IMR-90 (cell line): ENCODE results near the gene EXOC2. TPM values are rescaled to one million over a fixed set of nuclear protein-coding genes. Genes with fewer than 3 reads are reported as not detected.
"Not testable (repeated sequence)": the region's sequence is repeated elsewhere in the genome, so short reads cannot be mapped to it uniquely, and the experiment has no call there.

Experiments
- ATAC-seq: fragments of 200-7000 bp; cut with Tn5 transposase; 2 replicates; pipeline ENCODE4 v1.9.1; 2020; ENCODE audit warnings: low read depth, mild to moderate bottlenecking, moderate library complexity
- BruUV-seq: library from RNA; stranded (reverse); fragments of 400-500 nt; replicated peaks from 2 replicates; lab custom pipeline; 2021; lab: Mats Ljungman, UMichigan
- CTCF ChIA-PET: fragments of 300-600 bp; formaldehyde crosslinking; extraction: SDS; loops from one replicate; lab custom pipeline; 2021; ENCODE audit warnings: antibody characterized with exemption; lab: Yijun Ruan, JAX
- POLR2A ChIA-PET: fragments of 300-600 bp; sonication (Branson Sonifier 250); formaldehyde crosslinking; loops from one replicate; lab custom pipeline; 2022; ENCODE audit warnings: antibody characterized with exemption; ENCODE audit not compliant: unreplicated experiment; lab: Charles Lee
- DNase-seq: peaks from one replicate; pipeline ENCODE4 v3.0.0; 2013
- H2AFZ ChIP-seq: replicated peaks from 2 replicates; pipeline ENCODE3; 2013; ENCODE audit warnings: low read length, mild to moderate bottlenecking; ENCODE audit not compliant: poor library complexity
- H2AK5ac ChIP-seq: 2 replicates; pipeline ENCODE4 v1.6.1; 2013; ENCODE audit warnings: low read depth, low read length, inconsistent platforms
- H2AK9ac ChIP-seq: replicated peaks from 2 replicates; pipeline ENCODE3; 2013; ENCODE audit warnings: mild to moderate bottlenecking, low read depth, low read length, moderate library complexity; ENCODE audit not compliant: poor library complexity
- H2BK120ac ChIP-seq: 2 replicates; pipeline ENCODE4 v1.6.1; 2013; ENCODE audit warnings: low read depth, low read length, inconsistent platforms
- H2BK15ac ChIP-seq: 3 replicates; pipeline ENCODE4 v1.6.1; 2013; ENCODE audit warnings: low read depth, low read length, inconsistent platforms
- H2BK20ac ChIP-seq: 2 replicates; pipeline ENCODE4 v1.6.1; 2013; ENCODE audit warnings: low read depth, mild to moderate bottlenecking, inconsistent platforms, low read length, moderate library complexity
- H2BK5ac ChIP-seq: 2 replicates; pipeline ENCODE4 v1.6.1; 2013; ENCODE audit warnings: mild to moderate bottlenecking, low read depth, low read length, inconsistent platforms; ENCODE audit not compliant: poor library complexity, severe bottlenecking
- H3K14ac ChIP-seq: replicated peaks from 2 replicates; pipeline ENCODE4 v1.6.1; 2013; ENCODE audit warnings: low read depth, low read length, inconsistent platforms
- H3K18ac ChIP-seq: 2 replicates; pipeline ENCODE4 v1.6.1; 2013; ENCODE audit warnings: low read depth, low read length, control low read depth
- H3K23ac ChIP-seq: 2 replicates; pipeline ENCODE4 v1.6.1; 2013; ENCODE audit warnings: low read depth, low read length, inconsistent platforms
- H3K27ac ChIP-seq: 2 replicates; pipeline ENCODE4 v1.5.1; 2013; ENCODE audit warnings: mild to moderate bottlenecking, control low read depth, low read length; ENCODE audit not compliant: insufficient read depth
- H3K27me3 ChIP-seq: 2 replicates; pipeline ENCODE4 v1.6.1; 2013; ENCODE audit warnings: low read length; ENCODE audit not compliant: control insufficient read depth, insufficient read depth
- H3K36me3 ChIP-seq: 2 replicates; pipeline ENCODE4 v1.6.1; 2013; ENCODE audit warnings: low read length, mixed read lengths; ENCODE audit not compliant: control insufficient read depth, insufficient read depth
- H3K4ac ChIP-seq: 2 replicates; pipeline ENCODE4 v1.6.1; 2013; ENCODE audit warnings: low read depth, low read length, inconsistent platforms
- H3K4me1 ChIP-seq: 2 replicates; pipeline ENCODE4 v1.6.1; 2013; ENCODE audit warnings: low read length, mixed read lengths; ENCODE audit not compliant: control insufficient read depth, insufficient read depth
- H3K4me2 ChIP-seq: 2 replicates; pipeline ENCODE4 v1.6.1; 2013; ENCODE audit warnings: low read depth, mild to moderate bottlenecking, control low read depth, low read length, moderate library complexity
- H3K4me3 ChIP-seq: 2 replicates; pipeline ENCODE4 v1.5.1; 2013; ENCODE audit warnings: low read depth, mild to moderate bottlenecking, control low read depth, low read length, moderate library complexity; ENCODE audit not compliant: insufficient read depth
- H3K56ac ChIP-seq: 2 replicates; pipeline ENCODE4 v1.6.1; 2013; ENCODE audit warnings: low read length, inconsistent platforms; ENCODE audit not compliant: insufficient read depth; ENCODE audit errors: extremely low read depth
- H3K79me1 ChIP-seq, 2 experiments: 2 replicates each; pipeline ENCODE4 v1.6.1; 2013; ENCODE audit warnings: low read length in 2 of 2, inconsistent platforms in 1 of 2, low read depth in 1 of 2
- H3K9ac ChIP-seq: 2 replicates; pipeline ENCODE4 v1.6.1; 2013; ENCODE audit warnings: low read depth, low read length, control low read depth
- H3K9me1 ChIP-seq: 2 replicates; pipeline ENCODE4 v1.6.1; 2013; ENCODE audit warnings: low read length, inconsistent platforms; ENCODE audit not compliant: insufficient read depth
- H3K9me3 ChIP-seq: 2 replicates; pipeline ENCODE4 v1.6.1; 2013; ENCODE audit warnings: low read length; ENCODE audit not compliant: control insufficient read depth, insufficient read depth
- H4K20me1 ChIP-seq: 2 replicates; pipeline ENCODE4 v1.6.1; 2013; ENCODE audit warnings: low read length, inconsistent platforms; ENCODE audit not compliant: insufficient read depth
- H4K5ac ChIP-seq: 2 replicates; pipeline ENCODE4 v1.6.1; 2013; ENCODE audit warnings: mild to moderate bottlenecking, low read depth, low read length, control low read depth
- H4K8ac ChIP-seq, 2 experiments: 2 replicates each; pipeline ENCODE4 v1.6.1; 2013; ENCODE audit warnings: low read depth in 2 of 2, low read length in 2 of 2, control low read depth in 1 of 2, inconsistent platforms in 1 of 2
- H4K91ac ChIP-seq: 2 replicates; pipeline ENCODE4 v1.6.1; 2013; ENCODE audit warnings: low read depth, low read length, inconsistent platforms; ENCODE audit not compliant: insufficient read depth
- BHLHE40 ChIP-seq: fragments of 150-350 bp; IDR thresholded peaks from 2 replicates; pipeline ENCODE4 v1.6.1; 2016; ENCODE audit warnings: mild to moderate bottlenecking, low read depth, low read length
- CHD1 ChIP-seq: IDR thresholded peaks from 2 replicates; pipeline ENCODE4 v1.6.1; 2012; ENCODE audit warnings: low read depth, low read length, improper control_type of control experiment
- MXI1 ChIP-seq: IDR thresholded peaks from 2 replicates; pipeline ENCODE4 v1.6.1; 2012; ENCODE audit warnings: low read depth, mild to moderate bottlenecking, low read length, moderate library complexity, borderline replicate concordance
- WGBS, 2 experiments: methylation state at CpG; one replicate each; pipeline versions ENCODE4 v1.1.5 to v1.1.7; 2013; ENCODE audit warnings: missing lambda C conversion rate in 2 of 2; ENCODE audit not compliant: insufficient read length in 1 of 2; ENCODE audit errors: extremely low coverage in 2 of 2; 5-methylcytosine and 5-hydroxymethylcytosine counted together
- dilution Hi-C: fragments of 300-500 bp; cut with HindIII; formaldehyde crosslinking; loops from one replicate; pipeline ENCODE4 v1.14.3; 2018; ENCODE audit warnings: low sequenced_read_pairs; ENCODE audit not compliant: unreplicated experiment
- in situ Hi-C: fragments of 300-500 bp; cut with MboI; formaldehyde crosslinking; loops from 3 replicates; pipeline ENCODE4 v1.14.3; 2019; ENCODE audit warnings: low sequenced_read_pairs, inconsistent platforms, mixed read lengths
- intact Hi-C: fragments of 100-400 bp; cut with micrococcal nuclease; formaldehyde crosslinking; loops from 2 replicates; pipeline ENCODE4 v1.10.0; 2022
- polyA plus RNA-seq, 3 experiments: library from polyadenylated mRNA; depleted of rRNA; stranded (reverse); fragments of >200 nt; gene quantifications; 2 replicates each; pipeline ENCODE4 v1.2.3, GENCODE V29; 2012; ENCODE audit warnings: low replicate concordance in 1 of 3
- total RNA-seq: library from RNA; depleted of rRNA; stranded (reverse); fragments of >200 nt; gene quantifications from 2 replicates; pipeline ENCODE4 v1.2.3, GENCODE V29; 2012

The EXOC2 gene
- total and polyA plus RNA-seq, 2 of the 4 experiments (the other 2 are of a cell fraction): 13.1 to 37.3 TPM

DNA sequence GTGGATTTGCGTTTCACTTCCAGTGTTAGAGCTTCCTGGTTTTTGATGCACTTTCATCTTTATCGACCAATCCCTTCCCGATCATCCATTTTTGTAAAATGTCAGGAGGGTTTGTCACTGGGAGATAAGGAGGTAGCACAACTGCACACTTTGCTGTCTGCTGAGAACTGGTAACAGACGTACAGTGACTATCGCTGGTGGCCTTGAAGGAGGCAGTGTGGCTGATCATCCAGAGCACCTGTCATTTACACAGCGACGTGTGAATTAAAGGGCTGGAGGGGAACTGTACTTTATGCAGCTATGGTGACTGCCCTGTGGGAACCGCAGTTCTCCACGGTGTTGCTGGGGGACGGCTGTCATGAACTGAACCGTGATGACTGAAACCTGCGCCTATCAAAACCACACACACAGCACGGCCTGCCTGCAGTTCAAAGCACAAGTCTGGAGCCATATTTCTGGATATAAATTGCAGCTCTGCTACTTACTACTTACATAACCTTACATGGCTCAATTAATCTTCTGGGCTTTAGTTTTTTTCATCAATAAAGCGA lies 86.0 kb downstream of the EXOC2 start:
- H3K4ac ChIP-seq: no peak overlapping the region
- ChIA-PET CTCF (interaction anchor here (0.6 to 1.0 kb wide), 2 partner anchors 14 to 95 kb away, joined by 3 to 5 read pairs; no protein-coding TSS in a partner anchor), POLR2A (no interaction called here)
- no peak overlapping the region for H2BK20ac ChIP-seq
- H3K18ac ChIP-seq: no peak overlapping the region
- peaks cover 13% of the 10 kb centered on the region for H3K36me3 ChIP-seq
- peaks cover 7 to 8% of the 10 kb centered on the region in 2 experiments; a peak in 3 of 4 replicates for H3K79me1 ChIP-seq
- no peak overlapping the region for H2BK15ac ChIP-seq
- no peak overlapping the region for H3K23ac ChIP-seq
- no peak overlapping the region for H4K8ac ChIP-seq
- H3K4me1 ChIP-seq: no peaks in the 10 kb centered on the region
- in situ Hi-C loops: no loop called here
- DNase-seq: no peak
- H2BK120ac ChIP-seq: no peak overlapping the region
- ATAC-seq: no peak
- TF ChIP-seq CHD1: no peak
- no peak for TF ChIP-seq BHLHE40
- TF ChIP-seq MXI1: no peak
- no peak overlapping the region for H3K14ac ChIP-seq
- intact Hi-C loops: no loop called here
- no peaks in the 10 kb centered on the region for H3K9me3 ChIP-seq
- H3K27ac ChIP-seq: no peak overlapping the region
- no peaks in the 10 kb centered on the region for H4K20me1 ChIP-seq
- no peak overlapping the region for H2AK9ac ChIP-seq
- no CpG with 5 or more reads among the region's 14 CpGs for WGBS, 2 experiments
- dilution Hi-C loops: no loop called here
- H3K9ac ChIP-seq: no peak overlapping the region
- no peak overlapping the region for H4K5ac ChIP-seq
- H3K4me2 ChIP-seq: no peak overlapping the region
- no peak overlapping the region for H3K56ac ChIP-seq
- H3K4me3 ChIP-seq: no peak overlapping the region
- H3K27me3 ChIP-seq: no peaks in the 10 kb centered on the region
- no peak overlapping the region for H2BK5ac ChIP-seq
- no peak overlapping the region for H2AFZ ChIP-seq
- H2AK5ac ChIP-seq: no peak overlapping the region
- BruUV-seq: no TSS peak
- no peak overlapping the region for H4K91ac ChIP-seq
- peaks cover 3% of the 10 kb centered on the region; the same call in 1 of the 2 replicates for H3K9me1 ChIP-seq

DNA sequence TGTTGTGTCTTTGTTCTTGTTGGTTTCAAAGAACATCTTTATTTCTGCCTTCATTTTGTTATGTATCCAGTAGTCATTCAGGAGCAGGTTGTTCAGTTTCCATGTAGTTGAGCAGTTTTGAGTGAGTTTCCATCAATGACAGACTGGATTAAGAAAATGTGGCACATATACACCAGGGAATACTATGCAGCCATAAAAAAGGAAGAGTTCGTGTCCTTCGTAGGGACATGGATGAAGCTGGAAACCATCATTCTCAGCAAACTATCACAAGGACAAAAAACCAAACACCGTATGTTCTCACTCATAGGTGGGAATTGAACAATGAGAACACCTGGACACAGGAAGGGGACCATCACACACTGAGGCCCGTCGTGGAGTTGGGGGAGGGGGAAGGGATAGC lies 87.0 kb downstream of the EXOC2 start:
- no CpG with 5 or more reads among the region's 5 CpGs for WGBS, 2 experiments
- H4K5ac ChIP-seq, H3K4me1 ChIP-seq, dilution Hi-C loops, BruUV-seq, H2BK120ac ChIP-seq, H3K9ac ChIP-seq, H2AK9ac ChIP-seq, H3K9me3 ChIP-seq, H2BK5ac ChIP-seq, H3K4me2 ChIP-seq, CTCF ChIA-PET, H2AFZ ChIP-seq, intact Hi-C loops, ATAC-seq, DNase-seq, H2BK15ac ChIP-seq, H4K91ac ChIP-seq, H3K56ac ChIP-seq, H3K9me1 ChIP-seq, H2AK5ac ChIP-seq, POLR2A ChIA-PET, in situ Hi-C loops, H3K4ac ChIP-seq, H3K23ac ChIP-seq, H3K18ac ChIP-seq, H4K8ac ChIP-seq, H3K4me3 ChIP-seq, H3K27ac ChIP-seq, H3K27me3 ChIP-seq, H4K20me1 ChIP-seq, H2BK20ac ChIP-seq, H3K14ac ChIP-seq, H3K79me1 ChIP-seq: not testable (repeated sequence)
- peaks cover 13% of the 10 kb centered on the region for H3K36me3 ChIP-seq
